ENCODE results near the gene SLX9.

- TF ChIP-seq CTCF (IDR thresholded peaks at IDR 0.05; ENCODE audit: low read depth, low read length, poor library complexity, severe bottlenecking), result no peak
- no peak for TF ChIP-seq EZH2phosphoT487 (IDR thresholded peaks at IDR 0.05; ENCODE audit: borderline replicate concordance, low read length)
Observed at GRCh38 chr21:44933199-44933917, 6.5 kb upstream of the SLX9 start.
